ENCODE measurements around the gene ATXN2. TPM values are rescaled to one million over a fixed set of nuclear protein-coding genes. Genes with fewer than 3 reads are reported as not detected.
A peak's percentile ranks its signal among the peaks of the same experiment; 100 is the strongest.

The ATXN2 gene
- total RNA-seq, 1 experiment from 2014 or later, result 72.9 TPM

GRCh38 chr12:111413442-111414086 is 185.6 kb downstream of the ATXN2 start:
- no CpG with 5 or more reads among the region's 12 CpGs for WGBS (ENCODE audit: extremely low coverage, insufficient read length, low lambda C conversion rate)
- Histone ChIP-seq H3K9ac (ENCODE audit: extremely low read depth, insufficient read length, low read length) (no peak overlapping the region), H3K27ac (ENCODE audit: insufficient read length, low read depth, low read length) (no peak overlapping the region), H2BK5ac (ENCODE audit: insufficient read length, low read length) (no peak overlapping the region), H3K56ac (ENCODE audit: insufficient read length, low read depth, low read length) (no peak overlapping the region), H3T11ph (ENCODE audit: low read length) (no peak overlapping the region), H3K79me2 (ENCODE audit: insufficient read depth, low read length) (peaks cover 35% of the 10 kb centered on the region; the same call in 1 of the 2 replicates), H2AFZ (ENCODE audit: low read length) (no peak overlapping the region), H3K14ac (ENCODE audit: insufficient read depth, low read length) (no peak overlapping the region; the same call in 1 of the 2 replicates), H3K4ac (ENCODE audit: low read depth, low read length) (no peak overlapping the region), H2BK120ac (ENCODE audit: low read depth, low read length, poor library complexity, severe bottlenecking) (no peak overlapping the region), H4K91ac (ENCODE audit: insufficient read length, low read depth, low read length) (no peak overlapping the region), H2BK15ac (ENCODE audit: low read depth, low read length) (no peak overlapping the region; the same call in 1 of the 2 replicates), H3K23me2 (ENCODE audit: insufficient read length, low read depth, low read length, poor library complexity, severe bottlenecking) (no peaks in the 10 kb centered on the region), H3K27me3 (ENCODE audit: insufficient read depth, low read length) (no peaks in the 10 kb centered on the region), H3K18ac (ENCODE audit: insufficient read length, low read depth, low read length) (no peak overlapping the region), H2AK5ac (ENCODE audit: insufficient read length, low read length) (no peak overlapping the region), H3K79me1 (ENCODE audit: insufficient read depth, low read depth, low read length, poor library complexity, severe bottlenecking) (peaks cover 3% of the 10 kb centered on the region), H3K23ac (ENCODE audit: insufficient read length, low read depth, low read length) (no peak overlapping the region), H3K9me3 (ENCODE audit: control insufficient read depth, low read depth, low read length) (no peaks in the 10 kb centered on the region), H2BK12ac (ENCODE audit: insufficient read length, low read depth, low read length) (no peak overlapping the region), H3K4me1 (ENCODE audit: insufficient read depth, low read length) (peaks cover 6% of the 10 kb centered on the region), H2BK20ac (ENCODE audit: low read depth, low read length, poor library complexity, severe bottlenecking) (no peak overlapping the region), H4K8ac (replicated peaks; ENCODE audit: insufficient read length, low read depth, low read length) (no peak overlapping the region), H4K5ac (ENCODE audit: insufficient read length, low read depth, low read length) (no peak overlapping the region), H3K4me2 (ENCODE audit: insufficient read depth, insufficient read length, low read length) (no peak overlapping the region), H4K20me1 (ENCODE audit: control insufficient read depth, insufficient read depth, insufficient read length) (no peaks in the 10 kb centered on the region)
- Mint-ChIP-seq H3K36me3 (ENCODE audit: insufficient read depth in 1 of 3, low read depth in 3 of 3) (peaks cover 4 to 18% (median 9%) of the 10 kb centered on the region in 3 experiments; a peak in 5 of 7 replicates), H3K27me3 (ENCODE audit: low read depth) (no peaks in the 10 kb centered on the region), H3K4me3 (peak overlapping the region in 1 of 2 experiments; percentile 56; a peak in 1 of 5 replicates), H3K9me3 (no peaks in the 10 kb centered on the region), H3K27ac (peak overlapping the region; percentile 81 to 91 (median 81)), H3K4me1 (peaks cover 51 to 58% of the 10 kb centered on the region in 2 experiments)
- TF ChIP-seq CTCF (conservative IDR thresholded peaks at IDR 0.05), result no peak
- DNase-seq, result peak; percentile 68

Measured in H9 (cell line).